Panc1 (cell line): ENCODE measurements around the gene NMT1. TPM values are rescaled to one million over a fixed set of nuclear protein-coding genes. Genes with fewer than 3 reads are reported as not detected.

Experiments
- ATAC-seq: fragments of 200-7000 bp; cut with Tn5 transposase; 2 replicates; pipeline ENCODE4 v1.9.1; 2020; ENCODE audit warnings: mild to moderate bottlenecking, moderate library complexity
- BruUV-seq: library from RNA; stranded (reverse); fragments of 400-500 nt; replicated peaks from 2 replicates; lab custom pipeline; 2021; lab: Mats Ljungman, UMichigan
- CTCF ChIA-PET: fragments of 300-600 bp; sonication (Branson Sonifier 250); formaldehyde crosslinking; loops from one replicate; lab custom pipeline; 2022; ENCODE audit warnings: antibody characterized with exemption; lab: Charles Lee
- POLR2A ChIA-PET: fragments of 300-600 bp; sonication (Branson Sonifier 250); formaldehyde crosslinking; loops from one replicate; lab custom pipeline; 2022; ENCODE audit warnings: antibody characterized with exemption; lab: Charles Lee
- DNase-seq: peaks from one replicate; pipeline ENCODE4 v3.0.0-alpha.2; 2010; ENCODE audit warnings: low read depth, low spot score
- H3K27ac ChIP-seq: 2 replicates; pipeline ENCODE4 v1.5.1; 2011; ENCODE audit warnings: mild to moderate bottlenecking, low read length, inconsistent platforms
- H3K27me3 ChIP-seq: fragments of 200-500 bp; sonication (Bioruptor generic); 2 replicates; pipeline ENCODE4 v1.6.0; 2014; ENCODE audit warnings: low read length, inconsistent platforms; ENCODE audit not compliant: control insufficient read depth, insufficient read depth
- H3K36me3 ChIP-seq: fragments of 200-500 bp; sonication (Bioruptor generic); 2 replicates; pipeline ENCODE4 v1.5.1; 2014; ENCODE audit warnings: inconsistent platforms, mild to moderate bottlenecking, low read length, moderate library complexity; ENCODE audit not compliant: control insufficient read depth, insufficient read depth
- H3K4me1 ChIP-seq: 2 replicates; pipeline ENCODE4 v1.5.1; 2011; ENCODE audit warnings: inconsistent platforms, mild to moderate bottlenecking, low read length, moderate library complexity; ENCODE audit not compliant: control insufficient read depth, insufficient read depth
- H3K4me3 ChIP-seq, 2 experiments: 2 replicates each; pipeline ENCODE4 v1.5.1; 2011 to 2012; ENCODE audit warnings: low read depth in 2 of 2, low read length in 2 of 2, mild to moderate bottlenecking in 2 of 2, inconsistent platforms in 1 of 2, moderate library complexity in 1 of 2
- H3K9me3 ChIP-seq: fragments of 200-500 bp; sonication (Bioruptor generic); 2 replicates; pipeline ENCODE4 v1.5.1; 2014; ENCODE audit warnings: low read depth, mild to moderate bottlenecking, inconsistent platforms, low read length, moderate library complexity; ENCODE audit not compliant: control insufficient read depth, insufficient read depth
- POLR2AphosphoS5 ChIP-seq: IDR thresholded peaks from 2 replicates; pipeline ENCODE4 v1.6.1; 2012; ENCODE audit warnings: mild to moderate bottlenecking, low read depth, low read length, moderate library complexity
- SIN3A ChIP-seq: IDR thresholded peaks from 2 replicates; pipeline ENCODE4 v1.6.1; 2012; ENCODE audit warnings: low read depth, mild to moderate bottlenecking, low read length, moderate library complexity, borderline replicate concordance; ENCODE audit not compliant: insufficient read depth
- TCF7L2 ChIP-seq: IDR thresholded peaks from 2 replicates; pipeline ENCODE4 v1.6.1; 2011; ENCODE audit warnings: mild to moderate bottlenecking, low read depth, low read length, inconsistent platforms
- in situ Hi-C: cut with HindIII; loops from 2 replicates; pipeline ENCODE4 v1.10.0; 2016; ENCODE audit warnings: low sequenced_read_pairs, low pct_unique_long_range_greater_than_20kb
- intact Hi-C: fragments of 100-400 bp; cut with micrococcal nuclease; formaldehyde crosslinking; loops from one replicate; pipeline ENCODE4 v1.10.0; 2022; ENCODE audit not compliant: unreplicated experiment
- total RNA-seq: library from RNA; stranded (reverse); gene quantifications from one replicate; pipeline ENCODE4 v1.2.1, GENCODE V29; 2021; ENCODE audit not compliant: unreplicated experiment
- TF ChIP-seq, protein P1 (sequence below), 2 experiments: IDR thresholded peaks; 2 replicates each; pipeline ENCODE4 v1.6.1; 2011 to 2012; ENCODE audit warnings: low read depth in 2 of 2, control low read depth in 1 of 2, low read length in 1 of 2, mild to moderate bottlenecking in 1 of 2, moderate library complexity in 1 of 2; ENCODE audit not compliant: insufficient read depth in 1 of 2
- TF ChIP-seq, protein P2 (sequence below): fragments of 450-650 bp; IDR thresholded peaks from 2 replicates; pipeline ENCODE4 v1.5.1; 2017; ENCODE audit warnings: mild to moderate bottlenecking

NMT1 gene
- total RNA-seq, 1 experiment from 2014 or later, result 105 TPM

DNA sequence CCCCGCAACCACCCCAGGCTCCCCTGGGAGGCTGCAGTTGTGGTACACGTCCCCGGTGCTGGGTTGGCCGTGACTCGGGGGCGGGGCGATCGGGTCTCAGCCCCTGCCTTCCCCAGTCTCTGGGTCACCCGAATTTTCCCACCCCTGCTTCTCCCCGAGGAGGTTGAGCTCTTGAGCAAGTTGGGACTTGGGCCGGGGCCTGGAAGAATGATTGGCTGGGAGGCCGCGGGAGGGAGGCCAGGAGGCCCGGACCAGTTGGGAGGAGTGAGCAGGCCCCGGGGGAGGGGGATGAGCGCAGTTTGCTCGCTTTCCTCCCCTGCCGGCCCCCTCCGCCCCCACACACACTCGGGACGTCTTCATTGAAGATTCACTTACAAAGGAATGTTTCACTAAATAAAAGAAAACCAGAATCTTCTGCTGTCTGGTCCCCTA is 82.7 kb downstream of the NMT1 start:
- in situ Hi-C loops, result no loop called here

DNA sequence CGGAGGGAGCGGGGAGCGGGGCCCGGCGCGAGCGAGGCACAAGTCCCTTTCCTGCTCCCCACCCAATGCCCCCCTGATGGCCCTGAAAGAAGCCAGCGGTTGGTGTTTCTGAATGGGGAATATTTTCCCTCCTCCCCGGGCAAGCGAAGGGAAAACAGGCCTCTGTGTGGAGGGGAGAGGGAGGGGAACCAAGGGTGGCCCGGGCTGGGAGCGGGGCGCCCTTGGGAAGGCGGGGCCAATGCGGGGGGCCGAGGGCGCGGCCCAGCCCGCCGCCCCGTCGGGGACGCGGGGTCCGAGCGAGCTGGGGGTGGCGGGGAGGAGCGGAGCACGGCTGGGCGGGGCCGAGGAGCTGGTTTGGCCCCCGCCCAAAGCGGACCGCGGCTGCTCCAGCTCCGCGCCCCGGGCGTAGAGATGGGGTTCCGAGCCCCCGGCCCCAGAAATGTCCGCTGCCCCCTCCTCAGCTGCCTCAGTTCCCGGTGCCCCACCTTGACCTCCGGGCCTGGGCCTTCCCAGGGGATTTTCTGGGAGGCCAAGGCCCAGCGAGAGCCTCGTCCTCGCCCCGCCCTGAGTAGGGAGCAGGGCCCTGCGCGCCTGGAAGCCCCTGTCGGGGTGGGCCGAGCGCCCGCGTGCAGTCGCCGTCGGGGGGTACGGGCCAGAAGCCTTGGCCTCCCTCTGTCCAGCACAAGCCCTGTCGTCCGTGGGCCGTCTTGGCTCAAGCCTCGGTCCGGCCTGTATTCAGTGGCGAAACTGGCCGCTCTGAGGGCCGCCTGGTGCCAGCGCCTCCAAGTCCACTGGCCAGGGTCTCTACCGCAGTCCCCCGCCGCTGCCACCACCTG is 83.3 kb downstream of the NMT1 start:
- Histone ChIP-seq H3K4me3 (no peak overlapping the region), H3K27ac (no peak overlapping the region), H3K9me3 (no peaks in the 10 kb centered on the region), H3K4me1 (peaks cover 10% of the 10 kb centered on the region), H3K36me3 (no peaks in the 10 kb centered on the region; the same call in 1 of the 2 replicates), H3K27me3 (no peaks in the 10 kb centered on the region)
- ChIA-PET POLR2A (interaction anchor here (0.5 kb wide), 1 partner anchor 81 kb away, joined by 10 read pairs; no protein-coding TSS in a partner anchor), CTCF (interaction anchor here (1.9 kb wide), 1 partner anchor 9 kb away, joined by 8 read pairs; the partner anchor contains the start of gene ACBD4)
- DNase-seq (no peak), ATAC-seq (no peak)
- BruUV-seq, result no TSS peak
- intact Hi-C loops (no loop called here), in situ Hi-C loops (no loop called here)
- TF ChIP-seq SIN3A, result no peak

More for the DNA sequence above, 82.7 kb downstream of the NMT1 start:
- no peak for ATAC-seq
- Histone ChIP-seq H3K27ac (no peak overlapping the region), H3K9me3 (no peaks in the 10 kb centered on the region), H3K27me3 (no peaks in the 10 kb centered on the region), H3K4me1 (peaks cover 10% of the 10 kb centered on the region), H3K36me3 (no peaks in the 10 kb centered on the region; the same call in 1 of the 2 replicates), H3K4me3 (no peak overlapping the region)
- intact Hi-C loops, result no loop called here
- ChIA-PET POLR2A (no interaction called here), CTCF (no interaction called here)
- no peak for DNase-seq
- TF ChIP-seq POLR2AphosphoS5 (no peak), SIN3A (no peak), TCF7L2 (no peak)
- TF ChIP-seq, protein P1, sequence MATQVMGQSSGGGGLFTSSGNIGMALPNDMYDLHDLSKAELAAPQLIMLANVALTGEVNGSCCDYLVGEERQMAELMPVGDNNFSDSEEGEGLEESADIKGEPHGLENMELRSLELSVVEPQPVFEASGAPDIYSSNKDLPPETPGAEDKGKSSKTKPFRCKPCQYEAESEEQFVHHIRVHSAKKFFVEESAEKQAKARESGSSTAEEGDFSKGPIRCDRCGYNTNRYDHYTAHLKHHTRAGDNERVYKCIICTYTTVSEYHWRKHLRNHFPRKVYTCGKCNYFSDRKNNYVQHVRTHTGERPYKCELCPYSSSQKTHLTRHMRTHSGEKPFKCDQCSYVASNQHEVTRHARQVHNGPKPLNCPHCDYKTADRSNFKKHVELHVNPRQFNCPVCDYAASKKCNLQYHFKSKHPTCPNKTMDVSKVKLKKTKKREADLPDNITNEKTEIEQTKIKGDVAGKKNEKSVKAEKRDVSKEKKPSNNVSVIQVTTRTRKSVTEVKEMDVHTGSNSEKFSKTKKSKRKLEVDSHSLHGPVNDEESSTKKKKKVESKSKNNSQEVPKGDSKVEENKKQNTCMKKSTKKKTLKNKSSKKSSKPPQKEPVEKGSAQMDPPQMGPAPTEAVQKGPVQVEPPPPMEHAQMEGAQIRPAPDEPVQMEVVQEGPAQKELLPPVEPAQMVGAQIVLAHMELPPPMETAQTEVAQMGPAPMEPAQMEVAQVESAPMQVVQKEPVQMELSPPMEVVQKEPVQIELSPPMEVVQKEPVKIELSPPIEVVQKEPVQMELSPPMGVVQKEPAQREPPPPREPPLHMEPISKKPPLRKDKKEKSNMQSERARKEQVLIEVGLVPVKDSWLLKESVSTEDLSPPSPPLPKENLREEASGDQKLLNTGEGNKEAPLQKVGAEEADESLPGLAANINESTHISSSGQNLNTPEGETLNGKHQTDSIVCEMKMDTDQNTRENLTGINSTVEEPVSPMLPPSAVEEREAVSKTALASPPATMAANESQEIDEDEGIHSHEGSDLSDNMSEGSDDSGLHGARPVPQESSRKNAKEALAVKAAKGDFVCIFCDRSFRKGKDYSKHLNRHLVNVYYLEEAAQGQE (IDR thresholded peaks at IDR 0.05; ENCODE audit: insufficient read depth in 1 of 2, low read depth in 2 of 2, low read length in 1 of 2), result no peak
- TF ChIP-seq, protein P2, sequence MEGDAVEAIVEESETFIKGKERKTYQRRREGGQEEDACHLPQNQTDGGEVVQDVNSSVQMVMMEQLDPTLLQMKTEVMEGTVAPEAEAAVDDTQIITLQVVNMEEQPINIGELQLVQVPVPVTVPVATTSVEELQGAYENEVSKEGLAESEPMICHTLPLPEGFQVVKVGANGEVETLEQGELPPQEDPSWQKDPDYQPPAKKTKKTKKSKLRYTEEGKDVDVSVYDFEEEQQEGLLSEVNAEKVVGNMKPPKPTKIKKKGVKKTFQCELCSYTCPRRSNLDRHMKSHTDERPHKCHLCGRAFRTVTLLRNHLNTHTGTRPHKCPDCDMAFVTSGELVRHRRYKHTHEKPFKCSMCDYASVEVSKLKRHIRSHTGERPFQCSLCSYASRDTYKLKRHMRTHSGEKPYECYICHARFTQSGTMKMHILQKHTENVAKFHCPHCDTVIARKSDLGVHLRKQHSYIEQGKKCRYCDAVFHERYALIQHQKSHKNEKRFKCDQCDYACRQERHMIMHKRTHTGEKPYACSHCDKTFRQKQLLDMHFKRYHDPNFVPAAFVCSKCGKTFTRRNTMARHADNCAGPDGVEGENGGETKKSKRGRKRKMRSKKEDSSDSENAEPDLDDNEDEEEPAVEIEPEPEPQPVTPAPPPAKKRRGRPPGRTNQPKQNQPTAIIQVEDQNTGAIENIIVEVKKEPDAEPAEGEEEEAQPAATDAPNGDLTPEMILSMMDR, result no peak
- BruUV-seq, result no TSS peak
